Uterus (tissue), 2 donors: ENCODE measurements around the gene P2RY12.

Source experiments
- CTCF ChIP-seq, 4 experiments: fragments of 200-600 bp in 2 of 4; fragments of 450-650 bp in 2 of 4; sonication (generic) in 2 of 4; IDR thresholded peaks; one replicate each; pipeline ENCODE4 v1.5.1; 2016 to 2019; ENCODE audit warnings: antibody characterized with exemption in 4 of 4, mild to moderate bottlenecking in 2 of 4, moderate library complexity in 1 of 4
- POLR2A ChIP-seq, 2 donors: fragments of 450-650 bp; IDR thresholded peaks; one replicate each; pipeline ENCODE4 v1.6.1; 2016; ENCODE audit warnings: antibody characterized with exemption in 2 of 2, mild to moderate bottlenecking in 1 of 2, moderate library complexity in 1 of 2

- TF ChIP-seq CTCF (IDR thresholded peaks at IDR 0.05) (no peak), POLR2A (IDR thresholded peaks at IDR 0.05) (no peak)
Observed at GRCh38 chr3:151383956-151384355, 597 bp downstream of the P2RY12 start.
